Medulla oblongata (tissue), 1 donor: ENCODE results near the gene GSTM3.

Source experiments
- DNase-seq: peaks from one replicate; pipeline ENCODE4 v3.0.0-alpha.2; 2015; ENCODE audit errors: extremely low spot score

GSTM3 gene

GRCh38 chr1:109740615-109741373 lies at the start of gene GSTM3:
Gene GSTM3, minus strand, starts transcription at chr1:109741038. Its CDS starts 751 bp downstream, at chr1:109740287.
- DNase-seq, result no peak

- DNase-seq, result no peak
These were observed 49.5 kb upstream of the GSTM3 start for GRCh38 chr1:109790329-109790728.

- DNase-seq, result no peak
These were observed 48.8 kb upstream of the GSTM3 start for GRCh38 chr1:109789551-109790180.

- DNase-seq, result no peak
These were observed 48.1 kb upstream of the GSTM3 start for GRCh38 chr1:109788695-109789521.

- no peak for DNase-seq
These were observed 47.2 kb upstream of the GSTM3 start for GRCh38 chr1:109787845-109788601.

- DNase-seq, result no peak
These were observed 46.5 kb upstream of the GSTM3 start for GRCh38 chr1:109787211-109787844.

- no peak for DNase-seq
These were observed 45.7 kb upstream of the GSTM3 start for GRCh38 chr1:109786531-109787021.

- DNase-seq, result no peak
These were observed 45.3 kb upstream of the GSTM3 start for GRCh38 chr1:109786112-109786480.

- DNase-seq, result no peak
These were observed 44.7 kb upstream of the GSTM3 start for GRCh38 chr1:109785446-109786111.

GRCh38 chr1:109784551-109785252 lies 43.9 kb upstream of the GSTM3 start:
- DNase-seq, result no peak

GRCh38 chr1:109783436-109783835 lies 42.6 kb upstream of the GSTM3 start:
- no peak for DNase-seq

GRCh38 chr1:109782927-109783326 lies 42.1 kb upstream of the GSTM3 start:
- no peak for DNase-seq

- DNase-seq, result no peak
These were observed 41.7 kb upstream of the GSTM3 start for GRCh38 chr1:109782514-109782913.

- no peak for DNase-seq
These were observed 41.0 kb upstream of the GSTM3 start for GRCh38 chr1:109781806-109782205.

- no peak for DNase-seq
These were observed 40.1 kb upstream of the GSTM3 start for GRCh38 chr1:109780982-109781381.

GRCh38 chr1:109777980-109778625 lies 37.3 kb upstream of the GSTM3 start:
- no peak for DNase-seq

- no peak for DNase-seq
These were observed 36.6 kb upstream of the GSTM3 start for GRCh38 chr1:109777436-109777835.

GRCh38 chr1:109776911-109777310 lies 36.1 kb upstream of the GSTM3 start:
- peak; percentile 95 for DNase-seq

GRCh38 chr1:109776206-109776835 lies 35.5 kb upstream of the GSTM3 start:
- DNase-seq, result no peak
